ENCODE measurements around the gene TAX1BP3. TPM values are rescaled to one million over a fixed set of nuclear protein-coding genes. Genes with fewer than 3 reads are reported as not detected.

Gene TAX1BP3
- polyA plus RNA-seq, 1 of the 3 experiments (the other 2 are of a cell fraction) = 192 TPM

GRCh38 chr17:3697103-3697476 is 28.7 kb upstream of the TAX1BP3 start:
- Histone ChIP-seq H4K20me1 (ENCODE audit: insufficient read depth) (no peaks in the 10 kb centered on the region), H3K4me2 (no peak overlapping the region), H3K9ac (no peak overlapping the region), H3K79me2 (ENCODE audit: insufficient read depth) (no peaks in the 10 kb centered on the region), H3K27ac (ENCODE audit: low read depth in 2 of 2, low read length in 1 of 2) (no peak overlapping the region), H3K9me3 (no peaks in the 10 kb centered on the region), H2AFZ (ENCODE audit: low read depth) (no peak overlapping the region), H3K4me1 (ENCODE audit: control insufficient read depth in 1 of 2, insufficient read depth in 2 of 2, low read depth in 1 of 2, low read length in 1 of 2) (peaks cover 0 to 13% of the 10 kb centered on the region in 2 experiments; a peak in 1 of 4 replicates), H3F3A (replicated peaks; ENCODE audit: insufficient read depth) (no peaks in the 10 kb centered on the region), H3K36me3 (replicated peaks in 1 of 2; ENCODE audit: control insufficient read depth in 1 of 2, insufficient read depth in 2 of 2, low read length in 1 of 2) (no peaks in the 10 kb centered on the region), H3K27me3 (ENCODE audit: insufficient read depth) (no peaks in the 10 kb centered on the region), H3K4me3 (ENCODE audit: low read depth in 2 of 2, low read length in 1 of 2) (no peak overlapping the region), H3K9me2 (no peaks in the 10 kb centered on the region)
- CTCF ChIA-PET = interaction anchor here (0.6 kb wide), 1 partner anchor 27 kb away, joined by 4 read pairs; the partner anchor contains the start of gene HASPIN
- POLR2A ChIA-PET = no interaction called here
- 46% methylated on average over 7 of the region's 12 CpGs for WGBS (ENCODE audit: low lambda C conversion rate)
- TF ChIP-seq YY1 (IDR thresholded peaks at IDR 0.05; ENCODE audit: low read depth) (no peak), NFIC (IDR thresholded peaks at IDR 0.05; ENCODE audit: borderline replicate concordance) (no peak), CHD2 (IDR thresholded peaks at IDR 0.05; ENCODE audit: low read length, partially characterized antibody) (no peak), MEF2A (IDR thresholded peaks at IDR 0.05; ENCODE audit: borderline replicate concordance, low read depth) (no peak), TEAD4 (IDR thresholded peaks at IDR 0.05; ENCODE audit: borderline replicate concordance, insufficient read depth) (no peak), RCOR1 (IDR thresholded peaks at IDR 0.05; ENCODE audit: low read length) (no peak), EP300 (IDR thresholded peaks at IDR 0.05; ENCODE audit: borderline replicate concordance in 1 of 2, low read depth in 1 of 2, low read length in 1 of 2) (no peak), ELF1 (IDR thresholded peaks at IDR 0.05) (no peak), NRF1 (IDR thresholded peaks at IDR 0.05; ENCODE audit: low read depth, low read length) (no peak), TCF12 (IDR thresholded peaks at IDR 0.05) (no peak), FOXM1 (IDR thresholded peaks at IDR 0.05; ENCODE audit: low read depth) (no peak), FOSL2 (IDR thresholded peaks at IDR 0.05; ENCODE audit: borderline replicate concordance, low read depth) (no peak), PBX3 (IDR thresholded peaks at IDR 0.05) (no peak), POLR2AphosphoS5 (IDR thresholded peaks at IDR 0.05; ENCODE audit: low read depth, low read length) (no peak), MAX (IDR thresholded peaks at IDR 0.05; ENCODE audit: low read depth) (no peak), RAD21 (IDR thresholded peaks at IDR 0.05; ENCODE audit: low read length) (no peak)
- TF ChIP-seq, protein P1, sequence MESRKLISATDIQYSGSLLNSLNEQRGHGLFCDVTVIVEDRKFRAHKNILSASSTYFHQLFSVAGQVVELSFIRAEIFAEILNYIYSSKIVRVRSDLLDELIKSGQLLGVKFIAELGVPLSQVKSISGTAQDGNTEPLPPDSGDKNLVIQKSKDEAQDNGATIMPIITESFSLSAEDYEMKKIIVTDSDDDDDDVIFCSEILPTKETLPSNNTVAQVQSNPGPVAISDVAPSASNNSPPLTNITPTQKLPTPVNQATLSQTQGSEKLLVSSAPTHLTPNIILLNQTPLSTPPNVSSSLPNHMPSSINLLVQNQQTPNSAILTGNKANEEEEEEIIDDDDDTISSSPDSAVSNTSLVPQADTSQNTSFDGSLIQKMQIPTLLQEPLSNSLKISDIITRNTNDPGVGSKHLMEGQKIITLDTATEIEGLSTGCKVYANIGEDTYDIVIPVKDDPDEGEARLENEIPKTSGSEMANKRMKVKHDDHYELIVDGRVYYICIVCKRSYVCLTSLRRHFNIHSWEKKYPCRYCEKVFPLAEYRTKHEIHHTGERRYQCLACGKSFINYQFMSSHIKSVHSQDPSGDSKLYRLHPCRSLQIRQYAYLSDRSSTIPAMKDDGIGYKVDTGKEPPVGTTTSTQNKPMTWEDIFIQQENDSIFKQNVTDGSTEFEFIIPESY (IDR thresholded peaks at IDR 0.05; ENCODE audit: borderline replicate concordance, low read depth) = no peak
- DNase-seq = no peak
